ENCODE results near the gene KIRREL2.

KIRREL2 gene

DNA sequence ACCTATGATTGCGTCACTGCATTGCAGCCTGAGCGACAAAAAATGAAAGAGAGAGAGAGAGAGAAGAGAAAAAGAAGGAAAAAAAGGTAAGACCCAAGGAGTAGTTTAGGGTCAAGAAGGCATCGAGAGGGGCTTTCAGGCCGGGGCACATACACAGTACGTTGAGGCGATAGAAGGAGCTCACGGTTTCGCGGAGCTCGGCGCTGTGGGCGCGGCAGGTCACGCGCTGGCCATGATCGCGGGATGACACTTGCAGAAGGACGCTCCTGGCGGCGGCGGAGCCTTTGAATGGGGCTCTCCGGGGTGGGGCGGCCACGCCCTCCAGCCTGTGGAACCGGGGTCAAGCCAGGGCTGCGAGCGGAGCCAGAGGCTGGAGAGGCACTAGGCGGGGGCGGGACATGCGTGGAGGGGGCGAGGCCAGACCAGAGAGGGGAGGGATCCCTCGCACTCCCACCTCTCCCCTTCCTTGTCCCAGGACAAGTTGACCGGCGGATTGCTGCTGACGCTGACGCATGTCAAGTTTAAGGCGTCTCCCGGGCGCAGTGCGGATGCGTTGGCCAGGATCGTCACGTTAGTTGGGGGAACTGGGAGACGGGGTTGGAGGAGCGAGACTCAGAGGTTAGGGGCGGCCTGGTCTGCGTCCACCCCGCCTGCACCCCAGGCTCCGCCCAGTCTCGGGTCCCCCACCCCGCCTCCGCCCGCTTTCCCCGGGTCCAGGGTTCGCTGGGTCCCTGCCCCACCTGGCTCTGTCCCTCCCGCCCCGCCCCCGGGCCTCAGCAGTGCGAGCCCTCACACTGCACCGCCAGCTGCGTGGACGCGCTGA is 11.3 kb upstream of the KIRREL2 start:
- no peak for DNase-seq

DNA sequence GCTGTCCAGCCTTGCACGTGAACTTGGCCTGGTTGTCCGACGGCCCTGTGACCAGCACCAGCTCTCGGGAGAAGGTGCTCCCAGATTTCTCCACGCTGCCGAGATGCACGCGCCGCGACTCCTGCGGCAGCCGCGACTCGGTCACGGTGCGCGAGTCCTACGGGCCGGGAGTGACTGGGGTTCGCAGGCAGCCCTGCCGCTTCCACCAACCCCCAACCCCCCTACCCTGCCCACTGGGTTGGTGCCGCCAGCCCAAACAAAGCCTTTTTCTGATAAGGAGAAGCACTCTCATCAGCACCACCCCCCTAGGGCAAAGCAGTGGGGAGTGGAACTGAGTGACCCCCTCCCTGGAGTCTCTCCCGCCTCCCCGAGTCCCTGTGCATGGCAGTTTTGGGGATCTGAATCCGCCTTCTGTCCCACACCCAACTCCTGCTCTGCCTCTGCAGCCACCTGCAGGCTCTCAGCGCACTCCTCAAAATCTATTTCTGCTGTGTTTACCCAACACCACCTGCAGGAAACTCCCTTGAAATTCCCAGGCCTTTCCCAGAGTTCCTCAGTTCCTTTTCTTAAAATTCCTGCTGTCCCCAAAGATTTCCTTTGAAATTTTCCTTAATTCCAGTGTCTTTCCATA is 10.6 kb upstream of the KIRREL2 start:
- DNase-seq, result no peak

DNA sequence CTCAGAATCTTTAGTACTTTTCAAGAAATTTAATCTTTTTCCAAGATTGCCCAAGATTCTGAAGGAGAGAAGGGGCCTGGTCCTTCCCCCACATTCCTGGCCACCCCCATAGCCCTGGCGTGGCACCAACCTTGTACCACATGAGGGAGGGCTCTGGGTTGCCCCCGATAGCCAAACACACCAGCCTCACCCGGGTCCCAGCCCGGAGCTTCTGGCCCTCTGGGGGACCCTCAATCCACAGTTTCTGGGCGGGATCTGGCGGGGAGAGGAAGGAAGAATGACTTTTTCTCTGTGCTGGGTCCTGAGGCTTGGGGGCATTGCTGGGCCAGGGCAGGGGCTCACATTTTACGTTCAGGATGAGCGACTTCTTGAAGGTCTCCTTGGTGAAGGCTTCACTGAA is 8.8 kb upstream of the KIRREL2 start:
- no peak for DNase-seq

DNA sequence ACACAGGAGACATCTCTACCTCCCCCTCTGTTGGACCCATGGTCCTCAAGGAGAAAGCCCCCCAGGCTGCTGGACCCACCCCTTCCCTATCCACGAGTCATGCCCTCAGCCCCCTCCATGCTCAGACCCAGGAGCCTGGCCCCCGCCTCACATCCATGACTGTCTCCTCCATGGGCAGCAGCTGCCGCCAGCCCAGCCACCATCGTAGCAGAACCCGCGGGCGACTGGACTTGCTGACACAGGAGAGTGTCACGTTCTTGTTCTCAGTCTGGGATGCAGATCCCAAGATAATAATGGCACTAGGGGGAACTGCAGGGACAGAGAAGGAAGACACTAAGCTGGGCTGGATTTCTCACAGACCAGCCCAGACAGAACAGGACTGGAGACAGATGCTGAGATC is 8.2 kb upstream of the KIRREL2 start:
- no peak for DNase-seq

DNA sequence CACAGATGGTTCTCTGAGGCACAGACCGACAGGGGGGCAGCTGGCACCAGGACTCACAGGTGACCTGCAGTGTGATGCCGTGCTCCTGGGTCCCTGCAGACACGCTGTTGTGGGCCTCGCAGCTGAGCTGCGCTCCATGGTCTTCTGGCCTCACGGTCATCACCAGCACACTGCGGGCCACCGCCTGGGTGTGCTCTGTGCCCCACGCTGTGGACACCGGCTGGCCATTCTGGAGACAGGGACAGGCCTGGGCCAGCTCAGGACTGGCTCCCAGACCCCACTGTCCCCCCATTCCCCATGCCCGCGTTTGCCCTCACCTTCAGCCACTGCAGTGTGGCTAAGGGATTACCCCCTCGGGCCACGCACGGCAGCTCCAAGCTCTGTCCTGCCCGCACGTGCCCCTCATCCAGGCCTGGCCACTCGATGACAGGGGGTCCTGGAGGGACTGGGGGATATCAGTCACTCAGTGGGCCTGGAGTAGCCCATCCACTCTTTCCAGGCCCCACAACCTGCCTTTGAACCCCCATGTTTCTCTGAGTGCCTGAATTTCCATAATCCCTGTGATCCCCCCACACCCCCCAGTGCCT is 7.7 kb upstream of the KIRREL2 start:
- no peak for DNase-seq

DNA sequence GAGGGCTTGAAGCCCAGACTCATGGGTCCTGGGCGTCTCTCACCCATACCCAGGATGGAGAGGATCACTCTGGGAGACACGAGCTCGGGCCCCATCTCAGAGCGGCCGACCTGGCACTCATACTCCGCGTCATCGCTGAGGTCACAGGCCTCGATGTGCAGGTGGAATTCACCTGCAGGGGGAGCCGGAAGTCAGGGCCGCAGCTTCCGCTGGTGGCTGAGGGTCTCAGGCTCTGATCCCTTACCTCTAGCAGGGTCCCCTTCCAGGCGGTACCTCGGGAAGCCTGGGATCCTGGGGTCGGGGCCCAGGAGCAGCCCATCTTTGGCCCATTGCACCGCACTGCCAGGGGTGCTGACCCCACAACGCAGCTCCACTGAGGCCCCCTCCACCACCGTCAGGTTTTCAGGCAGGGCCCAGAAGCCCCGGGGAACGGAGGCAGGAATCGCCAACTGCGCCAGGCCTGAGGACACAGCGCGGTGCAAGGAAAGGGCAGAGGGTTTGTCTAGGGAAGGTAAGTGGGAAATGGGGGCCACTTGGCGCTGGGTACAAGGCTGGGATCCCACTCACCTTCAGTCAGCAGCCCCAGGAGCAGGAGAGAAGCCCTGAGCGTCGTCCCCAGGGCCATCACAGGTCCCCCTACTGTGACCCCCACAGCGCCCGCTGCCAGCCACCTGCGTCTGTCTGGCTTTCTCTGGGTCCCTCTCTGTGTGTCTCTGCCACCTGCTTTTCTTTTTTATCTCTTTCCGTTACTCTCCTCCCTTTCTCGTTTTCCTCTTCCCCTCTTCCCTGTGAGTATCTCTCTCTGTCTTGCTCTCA is 5.3 kb upstream of the KIRREL2 start:
- DNase-seq, result no peak

DNA sequence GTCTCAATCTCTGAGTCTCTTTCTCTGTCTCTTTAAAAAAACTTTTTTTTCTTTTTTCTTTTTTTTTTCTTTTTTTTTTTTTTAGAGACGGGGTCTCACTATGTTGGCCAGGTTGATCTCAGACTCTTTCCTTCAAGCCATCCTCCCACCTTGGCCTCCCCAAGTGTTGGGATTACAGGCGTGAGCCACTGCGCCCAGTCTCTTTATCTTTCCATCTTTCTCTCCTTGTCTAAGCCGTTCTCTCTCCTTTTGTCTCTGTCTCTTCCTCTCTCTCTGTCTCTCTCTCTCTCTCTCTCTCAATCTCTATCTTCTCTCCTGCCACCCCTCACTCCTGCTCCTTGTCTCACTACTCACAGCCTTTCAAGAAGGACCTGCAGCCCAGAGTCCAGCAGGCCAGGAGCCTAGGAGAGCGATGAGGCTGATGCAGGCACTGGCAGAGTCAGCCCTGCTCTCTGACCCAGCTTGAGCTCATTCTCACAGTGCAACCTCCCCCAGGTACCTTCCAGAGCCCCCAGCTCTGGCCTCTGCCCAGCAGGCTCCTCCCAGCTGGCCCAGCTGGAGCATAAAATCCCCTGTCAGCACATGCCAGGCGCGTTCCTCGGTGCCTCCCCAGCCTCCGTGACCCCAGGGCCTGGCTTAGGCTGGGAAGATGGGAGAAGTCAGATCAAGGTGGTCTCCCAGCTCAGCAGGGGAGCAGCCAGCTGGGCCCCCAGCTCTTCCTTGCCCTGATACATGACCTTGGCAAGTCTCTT is 4.5 kb upstream of the KIRREL2 start, which contains the start of gene NPHS1:
Gene NPHS1, minus strand, starts transcription at position 476 of the 752 bp plus-strand sequence. CDS start 667 bp downstream, outside the sequence.
- DNase-seq, result no peak

DNA sequence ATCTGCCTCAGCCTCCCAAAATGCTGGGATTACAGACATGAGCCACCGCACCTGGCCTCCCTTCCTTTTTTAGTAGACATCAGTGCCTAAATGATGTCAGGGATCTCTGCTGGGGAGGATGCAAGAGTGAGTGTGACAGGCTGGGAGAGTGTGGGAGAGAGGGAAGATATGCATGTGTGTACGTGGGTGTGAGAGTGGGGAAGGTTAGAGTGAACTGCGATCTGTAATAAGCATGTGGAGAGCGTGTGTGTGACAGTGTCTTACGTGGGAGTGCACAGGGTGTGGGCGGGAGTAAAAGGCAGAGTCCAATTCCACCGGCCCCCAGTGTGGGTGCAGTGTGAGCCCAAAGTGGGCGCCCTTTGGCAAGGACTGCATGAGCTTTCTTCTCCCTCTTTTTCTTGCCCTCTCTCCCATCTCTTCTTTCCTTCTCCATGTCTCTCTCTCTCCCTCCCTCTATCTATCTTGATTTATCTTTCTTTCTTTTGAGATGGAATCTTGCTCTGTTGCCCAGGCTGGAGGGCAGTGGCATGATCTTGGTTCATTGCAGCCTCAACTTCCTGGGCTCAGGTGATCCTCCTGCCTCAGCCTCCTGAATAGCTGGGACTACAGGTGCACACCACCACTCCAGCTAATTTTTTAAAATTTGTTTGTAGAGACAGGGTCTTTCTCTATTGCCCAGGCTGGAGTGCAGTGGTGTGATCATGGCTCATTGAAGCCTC is 3.5 kb upstream of the KIRREL2 start:
- no peak for DNase-seq

DNA sequence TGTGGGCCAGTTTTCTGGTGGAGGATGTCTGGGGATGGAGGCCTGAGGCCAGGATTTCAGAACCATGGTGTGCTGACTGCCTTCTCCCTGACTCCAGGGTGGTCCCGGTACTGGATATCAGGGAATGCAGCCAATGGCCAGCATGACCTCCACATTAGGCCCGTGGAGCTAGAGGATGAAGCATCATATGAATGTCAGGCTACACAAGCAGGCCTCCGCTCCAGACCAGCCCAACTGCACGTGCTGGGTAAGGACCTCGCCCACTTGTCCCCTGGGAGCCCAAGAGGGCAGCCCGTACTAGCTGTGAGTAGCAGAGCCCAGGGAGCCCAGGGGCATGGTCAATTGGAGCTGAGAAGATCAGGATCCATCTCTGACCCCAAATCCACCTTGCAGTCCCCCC is 1.6 kb downstream of the KIRREL2 start:
- no peak for DNase-seq

DNA sequence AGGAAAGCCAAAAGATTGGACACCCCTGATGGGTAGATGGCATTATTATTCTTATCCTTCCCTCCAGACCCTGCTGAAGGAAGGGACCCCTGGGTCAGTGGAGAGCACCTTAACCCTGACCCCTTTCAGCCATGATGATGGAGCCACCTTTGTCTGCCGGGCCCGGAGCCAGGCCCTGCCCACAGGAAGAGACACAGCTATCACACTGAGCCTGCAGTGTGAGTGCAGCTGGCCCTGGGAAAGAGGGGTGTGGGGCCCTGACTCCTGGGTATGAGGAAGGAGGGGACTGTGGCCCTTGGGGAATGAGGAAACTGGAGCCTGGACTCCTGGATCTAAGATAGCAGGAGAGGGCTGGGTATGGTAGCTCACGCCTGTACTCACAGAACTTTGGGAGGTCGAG is 2.7 kb downstream of the KIRREL2 start:
- DNase-seq, result no peak

DNA sequence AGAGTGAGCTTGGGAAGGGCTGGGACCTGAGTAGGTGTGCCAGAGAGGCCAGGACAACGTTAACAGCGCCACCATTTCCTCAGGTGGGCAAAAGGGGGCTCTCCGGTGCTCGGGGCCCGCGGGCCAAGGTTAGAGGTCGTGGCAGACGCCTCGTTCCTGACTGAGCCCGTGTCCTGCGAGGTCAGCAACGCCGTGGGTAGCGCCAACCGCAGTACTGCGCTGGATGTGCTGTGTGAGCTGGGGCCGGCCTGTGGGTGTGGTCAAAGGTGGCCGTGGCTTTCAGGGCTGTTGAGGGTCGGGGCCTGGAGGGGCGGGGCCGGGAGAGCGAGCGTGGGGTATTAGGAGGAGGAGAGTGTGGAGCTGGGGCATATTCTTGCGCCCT is 3.7 kb downstream of the KIRREL2 start:
- DNase-seq, result no peak

DNA sequence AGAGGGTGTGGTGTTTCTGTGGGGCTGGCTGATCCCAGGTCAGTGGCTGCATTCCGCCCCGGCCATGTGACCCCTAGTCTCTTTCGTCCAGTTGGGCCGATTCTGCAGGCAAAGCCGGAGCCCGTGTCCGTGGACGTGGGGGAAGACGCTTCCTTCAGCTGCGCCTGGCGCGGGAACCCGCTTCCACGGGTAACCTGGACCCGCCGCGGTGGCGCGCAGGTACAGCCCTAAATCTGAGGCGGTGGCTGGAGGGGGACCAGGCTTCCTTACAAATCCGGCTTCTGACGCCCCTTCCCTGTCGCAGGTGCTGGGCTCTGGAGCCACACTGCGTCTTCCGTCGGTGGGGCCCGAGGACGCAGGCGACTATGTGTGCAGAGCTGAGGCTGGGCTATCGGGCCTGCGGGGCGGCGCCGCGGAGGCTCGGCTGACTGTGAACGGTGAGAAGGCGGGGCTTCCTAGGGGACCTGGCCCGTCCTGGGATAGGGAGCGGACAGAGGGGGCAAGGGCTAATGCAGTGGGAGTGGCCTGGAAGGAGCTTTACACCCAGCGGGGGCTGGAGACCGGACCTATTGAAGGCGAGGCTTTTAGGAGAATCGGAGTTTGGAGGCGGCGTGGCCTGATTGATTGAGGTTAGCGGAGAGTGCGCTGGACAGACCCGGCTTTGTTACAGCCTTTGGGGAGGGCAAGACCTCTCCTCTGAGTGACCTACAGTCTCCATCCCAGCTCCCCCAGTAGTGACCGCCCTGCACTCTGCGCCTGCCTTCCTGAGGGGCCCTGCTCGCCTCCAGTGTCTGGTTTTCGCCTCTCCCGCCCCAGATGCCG is 4.3 kb downstream of the KIRREL2 start:
- DNase-seq, result no peak

DNA sequence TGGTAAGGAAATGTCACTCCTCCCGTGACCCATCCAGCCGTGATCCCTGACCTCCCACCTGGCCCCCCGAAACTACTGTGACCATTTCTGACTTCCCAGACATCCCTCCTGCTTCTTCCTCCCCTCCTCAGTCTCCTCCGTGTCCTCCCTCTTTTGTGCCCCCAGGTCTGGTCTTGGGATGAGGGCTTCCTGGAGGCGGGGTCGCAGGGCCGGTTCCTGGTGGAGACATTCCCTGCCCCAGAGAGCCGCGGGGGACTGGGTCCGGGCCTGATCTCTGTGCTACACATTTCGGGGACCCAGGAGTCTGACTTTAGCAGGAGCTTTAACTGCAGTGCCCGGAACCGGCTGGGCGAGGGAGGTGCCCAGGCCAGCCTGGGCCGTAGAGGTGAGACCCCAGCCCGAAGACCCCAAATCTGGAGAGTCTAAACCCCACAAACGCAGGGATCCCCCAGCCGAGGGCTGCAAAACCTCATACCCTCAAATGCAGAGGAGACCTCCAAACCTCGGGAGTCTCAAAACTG is 5.0 kb downstream of the KIRREL2 start:
- no peak for DNase-seq

DNA sequence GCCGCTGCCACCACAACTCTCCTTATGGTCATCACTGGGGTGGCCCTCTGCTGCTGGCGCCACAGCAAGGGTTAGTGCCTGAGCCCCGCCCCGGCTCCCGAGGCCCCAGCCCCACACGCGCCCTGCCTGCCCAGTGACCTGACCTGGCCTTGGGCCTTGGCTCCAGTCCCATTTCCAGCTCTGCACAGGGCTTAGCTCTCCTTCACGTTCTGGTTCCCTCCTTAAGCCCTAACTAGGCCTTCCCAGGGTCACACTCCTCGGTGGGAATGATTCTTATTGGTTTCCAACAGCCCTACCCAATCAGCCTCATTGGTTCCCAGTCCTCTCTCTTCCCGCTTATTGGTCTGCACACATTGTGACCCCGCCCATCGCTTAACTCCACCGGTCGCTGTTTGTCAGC is 5.8 kb downstream of the KIRREL2 start:
- no peak for DNase-seq

DNA sequence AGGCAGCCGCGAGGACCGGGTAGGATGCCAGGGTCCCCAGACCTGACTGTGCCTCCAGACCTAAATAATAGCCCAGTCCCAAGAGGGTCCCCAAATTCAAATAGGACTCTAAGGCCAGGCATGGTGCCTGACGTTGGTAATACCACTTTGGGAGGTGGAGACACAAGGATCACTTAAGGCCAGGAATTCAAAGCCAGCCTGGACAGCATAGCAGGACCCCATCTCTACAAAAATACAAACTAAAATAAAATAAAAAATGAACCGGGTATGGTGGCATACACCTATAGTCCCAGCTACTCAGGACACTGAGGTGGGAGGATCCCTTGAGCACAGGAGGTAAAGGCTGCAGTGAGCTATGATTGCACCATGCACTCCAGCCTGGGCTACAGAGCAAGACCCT is 6.3 kb downstream of the KIRREL2 start:
- DNase-seq, result no peak

DNA sequence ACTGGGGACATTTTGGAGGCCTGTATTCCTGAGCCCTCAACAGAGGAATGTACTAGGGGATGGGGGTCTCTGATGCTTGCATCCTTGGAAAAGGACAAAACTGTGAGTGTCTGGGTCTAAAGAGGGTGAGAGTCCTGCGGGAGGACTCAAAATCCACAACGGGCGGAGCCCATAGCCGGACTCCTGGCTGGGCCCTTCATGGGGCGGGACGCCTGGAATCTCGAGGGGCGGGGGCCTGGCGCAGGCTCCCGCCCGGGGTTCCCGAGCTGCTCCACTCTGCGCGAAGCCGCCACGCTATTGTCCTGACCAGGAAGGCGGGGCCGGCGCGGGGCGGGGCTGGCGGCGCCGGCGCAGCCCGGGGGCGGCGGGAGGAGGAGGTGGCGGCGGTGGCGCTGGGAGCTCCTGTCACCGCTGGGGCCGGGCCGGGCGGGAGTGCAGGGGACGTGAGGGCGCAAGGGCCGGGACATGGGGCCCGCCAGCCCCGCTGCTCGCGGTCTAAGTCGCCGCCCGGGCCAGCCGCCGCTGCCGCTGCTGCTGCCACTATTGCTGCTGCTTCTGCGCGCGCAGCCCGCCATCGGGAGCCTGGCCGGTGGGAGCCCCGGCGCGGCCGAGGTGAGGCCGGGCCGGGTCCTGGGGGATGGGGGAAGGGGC is 11.6 kb downstream of the KIRREL2 start, which contains the start of gene APLP1:
Gene APLP1, plus strand, starts transcription at position 403 of the 651 bp plus-strand sequence. Its CDS starts 63 bp downstream, at position 466.
- peak; percentile 2 to 4 for DNase-seq

DNA sequence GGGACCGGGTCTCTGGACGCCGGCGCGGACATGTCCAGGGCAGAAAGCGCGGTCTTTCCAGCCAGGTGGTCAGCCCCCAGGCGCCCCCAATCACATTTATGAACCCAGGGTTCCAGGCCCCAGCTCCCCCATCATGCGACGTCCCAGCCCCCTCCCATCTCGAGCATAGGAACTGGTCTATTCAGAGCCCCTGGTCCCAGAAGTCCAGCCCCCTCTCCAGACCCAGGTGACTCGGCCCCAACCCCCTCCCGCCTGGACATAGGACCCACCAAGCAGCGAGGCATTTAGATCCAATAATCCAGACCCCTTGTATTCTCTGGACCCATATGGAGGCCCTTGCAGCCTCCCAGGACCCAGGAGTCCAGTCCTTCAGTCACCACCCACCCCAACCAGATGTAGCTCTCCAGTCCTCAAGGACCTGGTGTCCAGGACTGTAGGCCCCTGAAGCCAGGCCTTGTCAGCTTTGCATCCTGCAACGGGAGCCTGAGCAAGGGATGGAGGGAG is 12.2 kb downstream of the KIRREL2 start:
- no peak for DNase-seq

DNA sequence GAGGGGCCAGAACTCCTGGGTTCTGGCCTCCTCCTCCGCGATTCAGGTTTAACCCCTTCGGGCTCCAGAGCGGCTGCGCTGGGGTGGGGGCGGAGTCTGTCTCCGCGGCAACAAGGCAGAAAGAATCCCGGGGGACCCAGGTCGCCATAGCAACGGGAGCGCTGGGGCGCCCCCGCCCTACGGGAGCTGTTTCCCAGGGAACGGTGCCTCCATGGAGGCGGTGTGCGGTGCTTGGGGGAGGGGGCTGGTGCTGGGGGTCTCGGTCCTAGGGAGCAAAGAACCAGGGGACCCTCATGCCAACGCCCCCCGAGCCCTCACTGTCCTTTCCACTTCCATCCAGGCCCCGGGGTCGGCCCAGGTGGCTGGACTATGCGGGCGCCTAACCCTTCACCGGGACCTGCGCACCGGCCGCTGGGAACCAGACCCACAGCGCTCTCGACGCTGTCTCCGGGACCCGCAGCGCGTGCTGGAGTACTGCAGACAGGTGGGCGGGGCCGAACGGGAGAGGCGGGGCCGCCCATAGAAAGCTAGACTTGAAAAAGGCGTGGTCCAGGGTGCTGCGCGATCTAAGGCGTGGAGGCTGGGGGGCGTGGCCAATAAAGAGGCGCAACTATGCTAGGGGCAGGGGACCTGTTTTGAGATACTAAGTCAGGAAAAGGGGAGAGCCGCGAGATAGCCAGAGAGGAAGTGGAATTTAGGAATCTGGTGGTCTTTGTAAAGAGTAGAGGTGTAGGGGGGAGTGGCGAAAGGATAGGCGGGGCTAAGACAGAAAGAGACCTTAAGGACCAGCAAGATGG is 12.8 kb downstream of the KIRREL2 start:
- DNase-seq, result peak; percentile 10 to 13

All from Kasumi-1 (cell line).